HUES64 (cell line): ENCODE measurements around the gene SNRPA1. TPM values are rescaled to one million over a fixed set of nuclear protein-coding genes. Genes with fewer than 3 reads are reported as not detected.
A peak's percentile ranks its signal among the peaks of the same experiment; 100 is the strongest.
"Not testable (repeated sequence)": the region's sequence is repeated elsewhere in the genome, so short reads cannot be mapped to it uniquely, and the experiment has no call there.

Source experiments
- H3K27ac ChIP-seq: 2 replicates; pipeline ENCODE4 v1.7.0; 2013; ENCODE audit warnings: low read depth, low read length, inconsistent platforms
- H3K27me3 ChIP-seq: 2 replicates; pipeline ENCODE4 v1.6.1; 2013; ENCODE audit warnings: mild to moderate bottlenecking, low read length; ENCODE audit not compliant: insufficient read depth
- H3K36me3 ChIP-seq: 2 replicates; pipeline ENCODE4 v1.6.1; 2013; ENCODE audit warnings: mild to moderate bottlenecking, low read length; ENCODE audit not compliant: insufficient read depth
- H3K4me1 ChIP-seq: 2 replicates; pipeline ENCODE4 v1.6.1; 2013; ENCODE audit warnings: mild to moderate bottlenecking, low read length, moderate library complexity; ENCODE audit not compliant: insufficient read depth
- H3K4me3 ChIP-seq: 2 replicates; pipeline ENCODE4 v1.5.1; 2013; ENCODE audit warnings: mild to moderate bottlenecking, low read length, moderate library complexity
- H3K9ac ChIP-seq: 2 replicates; pipeline ENCODE4 v1.6.1; 2013; ENCODE audit warnings: mild to moderate bottlenecking, low read depth, low read length
- H3K9me3 ChIP-seq: 2 replicates; pipeline ENCODE4 v1.6.1; 2013; ENCODE audit warnings: low read depth, low read length; ENCODE audit not compliant: insufficient read depth
- WGBS: fragments of 150-250, 120-280 bp; methylation state at CpG from one replicate; pipeline ENCODE4 v1.1.7; 2013; ENCODE audit warnings: missing lambda C conversion rate; 5-methylcytosine and 5-hydroxymethylcytosine counted together
- polyA plus RNA-seq, 2 experiments: library from polyadenylated mRNA; stranded (reverse); fragments of 50-300 nt; gene quantifications; one replicate each; pipeline ENCODE4 v1.2.3, GENCODE V29; 2013

SNRPA1 gene
- 129 TPM for polyA plus RNA-seq (2013, experiment 1 of 2)
- polyA plus RNA-seq (2013, experiment 2 of 2), result 140 TPM

GRCh38 chr15:101294731-101295606, at the start of gene SNRPA1:
TSS of gene SNRPA1 (minus strand) at chr15:101295248. CDS start at chr15:101295178, 70 bp downstream.
- Histone ChIP-seq H3K9me3 (no peaks in the 10 kb centered on the region), H3K4me3 (peak within 1 kb of the TSS; percentile 95), H3K4me1 (peaks cover 7% of the 10 kb centered on the region; the same call in 1 of the 2 replicates), H3K9ac (peak within 1 kb of the TSS; percentile 92), H3K27ac (peak within 1 kb of the TSS; percentile 85), H3K36me3 (peaks cover 28% of the 10 kb centered on the region), H3K27me3 (no peaks in the 10 kb centered on the region)
- WGBS, result under 1% methylated on average over 87 of the region's 87 CpGs

- Histone ChIP-seq H3K9ac (no peak overlapping the region), H3K27ac (no peak overlapping the region), H3K4me1 (no peaks in the 10 kb centered on the region), H3K36me3 (no peaks in the 10 kb centered on the region), H3K4me3 (no peak overlapping the region), H3K27me3 (no peaks in the 10 kb centered on the region), H3K9me3 (no peaks in the 10 kb centered on the region)
These were observed 47.0 kb upstream of the SNRPA1 start for GRCh38 chr15:101342056-101342455.

DNA sequence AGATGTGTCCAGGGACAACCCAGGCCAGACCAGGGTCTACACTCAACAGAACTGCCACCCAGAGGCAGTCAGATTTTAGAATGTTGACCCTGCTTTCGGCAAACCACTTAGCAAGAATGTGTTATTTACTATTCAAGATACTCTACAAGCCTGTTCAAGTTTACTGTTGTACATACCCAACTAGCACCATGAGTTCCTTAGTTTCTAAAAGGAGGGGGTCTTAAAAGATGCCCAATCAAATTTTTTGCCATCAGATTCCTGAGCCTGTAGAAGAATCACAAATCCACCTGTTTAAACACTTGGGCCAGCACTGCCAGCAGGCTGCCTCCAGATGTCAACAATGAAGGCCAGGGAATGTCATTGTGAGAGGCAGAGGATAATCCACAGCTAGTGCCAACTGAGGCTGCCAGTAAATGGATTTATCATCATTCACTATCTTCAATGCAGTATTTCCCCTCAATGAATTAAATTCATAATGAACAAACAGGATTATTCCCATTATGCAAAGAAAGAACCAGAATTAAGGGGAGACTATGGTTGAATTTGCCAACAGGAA, 43.5 kb upstream of the SNRPA1 start:
- H3K9ac ChIP-seq, result no peak overlapping the region
- no peaks in the 10 kb centered on the region for H3K4me1 ChIP-seq
- no peak overlapping the region for H3K4me3 ChIP-seq
- WGBS, result 87% methylated on average over 1 of the region's 1 CpG
- no peak overlapping the region for H3K27ac ChIP-seq
- peaks cover 10% of the 10 kb centered on the region for H3K9me3 ChIP-seq
- no peaks in the 10 kb centered on the region for H3K36me3 ChIP-seq
- peaks cover 2% of the 10 kb centered on the region; the same call in 1 of the 2 replicates for H3K27me3 ChIP-seq

DNA sequence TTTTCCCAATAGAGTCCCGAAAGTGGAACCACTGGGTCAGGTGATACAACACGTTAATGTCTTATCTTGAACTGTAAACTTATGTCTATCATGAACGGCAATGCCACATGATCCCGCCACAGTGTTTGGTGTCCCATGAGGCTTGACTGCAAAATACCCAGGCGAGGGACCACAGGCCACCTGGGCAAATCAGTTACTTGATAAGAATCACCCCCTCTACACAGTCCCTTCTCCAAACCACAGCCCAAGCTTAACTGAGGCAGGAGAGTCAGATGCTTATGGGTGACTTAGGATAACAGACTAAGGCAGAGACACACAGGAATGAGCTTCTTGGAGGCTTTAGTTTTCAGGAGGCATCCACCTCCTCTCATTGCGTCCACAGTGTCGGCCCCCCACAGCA, 42.9 kb upstream of the SNRPA1 start:
- Histone ChIP-seq H3K9me3 (peaks cover 10% of the 10 kb centered on the region), H3K9ac (no peak overlapping the region), H3K4me3 (no peak overlapping the region), H3K36me3 (no peaks in the 10 kb centered on the region), H3K27me3 (peaks cover 2% of the 10 kb centered on the region; the same call in 1 of the 2 replicates), H3K27ac (no peak overlapping the region), H3K4me1 (no peaks in the 10 kb centered on the region)
- WGBS, result 89% methylated on average over 7 of the region's 7 CpGs

DNA sequence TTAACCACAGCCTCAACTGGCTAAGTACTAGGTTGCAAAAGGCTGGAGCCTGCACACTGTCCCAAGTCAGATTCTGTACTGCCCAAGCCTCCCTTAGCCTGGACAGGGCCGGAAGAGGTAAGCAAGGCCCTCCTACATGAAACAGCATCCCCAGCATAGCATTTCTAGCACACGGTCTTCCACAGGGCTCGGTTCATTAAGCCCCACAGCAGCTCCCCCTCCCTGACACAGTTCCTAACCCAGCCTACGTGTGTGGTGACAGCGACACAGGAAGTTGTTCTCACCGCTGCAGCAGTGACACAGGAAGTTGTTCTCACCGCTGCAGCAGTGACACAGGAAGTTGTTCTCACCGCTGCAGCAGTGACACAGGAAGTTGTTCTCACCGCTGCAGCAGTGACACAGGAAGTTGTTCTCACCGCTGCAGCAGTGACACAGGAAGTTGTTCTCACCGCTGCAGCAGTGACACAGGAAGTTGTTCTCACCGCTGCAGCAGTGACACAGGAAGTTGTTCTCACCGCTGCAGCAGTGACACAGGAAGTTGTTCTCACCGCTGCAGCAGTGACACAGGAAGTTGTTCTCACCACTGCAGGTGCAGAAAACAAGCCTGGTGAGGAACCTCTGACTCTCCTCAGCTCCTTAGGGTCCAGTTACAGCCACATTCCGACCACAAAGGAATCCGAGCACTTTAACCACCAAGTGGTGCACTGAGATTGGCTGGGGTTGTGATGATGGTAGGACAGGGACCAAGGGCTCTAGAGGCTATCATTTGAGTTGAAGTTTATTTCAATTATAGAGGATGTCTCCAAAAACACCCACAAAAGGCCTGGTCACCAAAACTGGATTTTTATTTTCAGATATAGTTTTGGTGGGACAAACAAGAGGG, 39.1 kb upstream of the SNRPA1 start:
- not testable (repeated sequence) for H3K27ac ChIP-seq, H3K9ac ChIP-seq, H3K27me3 ChIP-seq, H3K36me3 ChIP-seq, H3K4me1 ChIP-seq
- H3K4me3 ChIP-seq, result peak overlapping the region; percentile 4; the same call in 1 of the 2 replicates
- WGBS, result 87% methylated on average over 10 of the region's 16 CpGs
- H3K9me3 ChIP-seq, result peaks cover 10% of the 10 kb centered on the region

DNA sequence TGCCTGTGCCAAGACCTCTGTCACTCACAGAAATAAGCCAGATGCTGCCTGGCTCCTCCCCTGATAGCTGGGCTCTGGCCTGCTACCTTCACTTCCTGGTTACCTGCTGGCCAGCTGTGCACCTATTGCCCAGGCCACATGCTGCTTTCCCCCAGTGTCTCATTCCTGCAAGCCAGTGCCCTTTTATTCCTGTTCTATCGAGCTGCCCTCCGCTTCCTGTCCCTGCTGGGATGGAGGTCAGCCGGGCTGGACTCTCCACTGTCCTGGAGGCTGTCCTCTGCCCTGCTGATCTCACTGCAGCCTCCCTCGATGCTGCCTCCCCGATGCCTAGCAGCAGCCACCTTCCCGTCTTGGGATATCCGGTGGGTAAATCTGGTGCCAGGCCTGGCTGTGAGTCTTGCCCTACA, 37.0 kb upstream of the SNRPA1 start:
- no peak overlapping the region for H3K4me3 ChIP-seq
- H3K27me3 ChIP-seq, result peaks cover 8% of the 10 kb centered on the region; the same call in 1 of the 2 replicates
- H3K4me1 ChIP-seq, result no peaks in the 10 kb centered on the region
- no peak overlapping the region for H3K9ac ChIP-seq
- WGBS, result 89% methylated on average over 7 of the region's 7 CpGs
- no peaks in the 10 kb centered on the region for H3K36me3 ChIP-seq
- peaks cover 10% of the 10 kb centered on the region for H3K9me3 ChIP-seq
- H3K27ac ChIP-seq, result no peak overlapping the region

GRCh38 chr15:101329867-101330380, 34.9 kb upstream of the SNRPA1 start:
- Histone ChIP-seq H3K27me3 (peaks cover 6% of the 10 kb centered on the region; the same call in 1 of the 2 replicates), H3K4me3 (no peak overlapping the region), H3K9me3 (peaks cover 9% of the 10 kb centered on the region), H3K4me1 (no peaks in the 10 kb centered on the region), H3K27ac (no peak overlapping the region), H3K36me3 (no peaks in the 10 kb centered on the region), H3K9ac (no peak overlapping the region)
- 92% methylated on average over 9 of the region's 9 CpGs for WGBS

GRCh38 chr15:101329309-101329863, 34.3 kb upstream of the SNRPA1 start:
- 92% methylated on average over 14 of the region's 14 CpGs for WGBS
- no peak overlapping the region for H3K4me3 ChIP-seq

GRCh38 chr15:101328001-101328400, 33.0 kb upstream of the SNRPA1 start:
- 94% methylated on average over 14 of the region's 14 CpGs for WGBS

More at GRCh38 chr15:101329309-101329863, 34.3 kb upstream of the SNRPA1 start:
- H3K9ac ChIP-seq, result no peak overlapping the region
- no peaks in the 10 kb centered on the region for H3K36me3 ChIP-seq
- no peak overlapping the region for H3K27ac ChIP-seq
- H3K27me3 ChIP-seq, result peaks cover 6% of the 10 kb centered on the region; the same call in 1 of the 2 replicates
- no peaks in the 10 kb centered on the region for H3K4me1 ChIP-seq
- peaks cover 4% of the 10 kb centered on the region for H3K9me3 ChIP-seq

DNA sequence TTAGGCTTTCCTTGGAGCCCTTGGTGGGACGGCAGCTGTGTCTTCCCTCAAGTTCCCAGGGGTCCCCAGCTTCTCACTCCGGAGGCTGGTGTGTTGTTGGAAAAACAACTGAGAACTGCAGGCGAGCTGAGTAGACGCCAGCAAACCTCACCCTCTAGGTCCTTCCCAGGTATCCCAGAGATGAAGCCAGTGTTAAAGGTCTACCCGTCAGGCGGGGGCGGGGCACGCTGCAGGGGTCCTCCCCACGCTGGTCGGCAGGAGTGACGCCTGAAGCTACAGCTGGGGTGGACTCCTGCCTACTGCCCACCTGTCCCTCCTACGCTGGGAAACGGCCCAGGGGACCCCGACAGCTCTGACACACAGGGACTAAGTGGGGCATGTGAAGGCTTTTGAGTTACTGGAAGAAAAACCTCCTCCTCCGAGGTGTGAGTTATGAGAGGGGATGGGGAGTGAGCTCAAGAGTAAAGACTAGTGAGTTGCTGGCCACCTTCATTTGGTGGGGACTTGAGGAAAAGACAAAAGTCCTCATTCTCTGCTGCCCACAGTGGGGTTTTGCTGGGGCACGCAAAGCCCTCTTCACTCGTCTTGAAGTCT, 32.2 kb upstream of the SNRPA1 start:
- no peak overlapping the region for H3K4me3 ChIP-seq
- no peaks in the 10 kb centered on the region for H3K36me3 ChIP-seq
- no peaks in the 10 kb centered on the region for H3K4me1 ChIP-seq
- H3K27me3 ChIP-seq, result peaks cover 3% of the 10 kb centered on the region; the same call in 1 of the 2 replicates
- no peak overlapping the region for H3K9ac ChIP-seq
- no peak overlapping the region for H3K27ac ChIP-seq
- WGBS, result 80% methylated on average over 17 of the region's 17 CpGs
- no peaks in the 10 kb centered on the region for H3K9me3 ChIP-seq

More at GRCh38 chr15:101328001-101328400, 33.0 kb upstream of the SNRPA1 start:
- Histone ChIP-seq H3K9ac (no peak overlapping the region), H3K36me3 (no peaks in the 10 kb centered on the region), H3K4me3 (no peak overlapping the region), H3K9me3 (no peaks in the 10 kb centered on the region), H3K27me3 (peaks cover 6% of the 10 kb centered on the region; the same call in 1 of the 2 replicates), H3K4me1 (no peaks in the 10 kb centered on the region), H3K27ac (no peak overlapping the region)
